PC-3 (cell line): ENCODE results near the gene PROSER2. TPM values are rescaled to one million over a fixed set of nuclear protein-coding genes. Genes with fewer than 3 reads are reported as not detected.

Experiments used
- ATAC-seq: fragments of 200-7000 bp; cut with Tn5 transposase; 2 replicates; pipeline ENCODE4 v1.9.1; 2020; ENCODE audit warnings: mild to moderate bottlenecking, moderate library complexity
- BruUV-seq: library from RNA; stranded (reverse); fragments of 400-500 nt; replicated peaks from 2 replicates; lab custom pipeline; 2021; lab: Mats Ljungman, UMichigan
- CTCF ChIA-PET: fragments of 300-600 bp; sonication (Branson Sonifier 250); formaldehyde crosslinking; loops from one replicate; lab custom pipeline; 2022; ENCODE audit warnings: antibody characterized with exemption; lab: Charles Lee
- POLR2A ChIA-PET: fragments of 300-600 bp; sonication (Branson Sonifier 250); formaldehyde crosslinking; loops from one replicate; lab custom pipeline; 2022; ENCODE audit warnings: antibody characterized with exemption; ENCODE audit not compliant: unreplicated experiment; lab: Charles Lee
- DNase-seq: peaks from one replicate; pipeline ENCODE4 v3.0.0-alpha.2; 2015
- H2AFZ ChIP-seq: fragments of 300-600 bp; sonication (generic); 2 replicates; pipeline ENCODE4 v1.6.0; 2016; ENCODE audit warnings: antibody characterized with exemption, low read length
- H3F3A ChIP-seq: fragments of 300-600 bp; sonication (generic); one replicate; pipeline ENCODE4 v1.6.0; 2017; ENCODE audit warnings: antibody characterized with exemption, low read length, control low read depth, mild to moderate bottlenecking; ENCODE audit not compliant: unreplicated experiment
- H3K27ac ChIP-seq: fragments of 300-600 bp; sonication (generic); 2 replicates; pipeline ENCODE4 v1.5.1; 2016; ENCODE audit warnings: mild to moderate bottlenecking, low read length
- H3K27me3 ChIP-seq: fragments of 300-600 bp; sonication (generic); 2 replicates; pipeline ENCODE4 v1.6.1; 2016; ENCODE audit warnings: low read length, mixed read lengths
- H3K36me3 ChIP-seq: fragments of 300-600 bp; sonication (generic); 2 replicates; pipeline ENCODE4 v1.6.1; 2016; ENCODE audit warnings: low read depth, mixed run types, low read length, mixed read lengths
- H3K4me1 ChIP-seq: fragments of 300-600 bp; sonication (generic); 2 replicates; pipeline ENCODE4 v1.5.1; 2016; ENCODE audit warnings: low read length; ENCODE audit not compliant: insufficient read depth
- H3K4me2 ChIP-seq: fragments of 300-600 bp; sonication (generic); 2 replicates; pipeline ENCODE4 v1.6.0; 2016; ENCODE audit warnings: low read length
- H3K4me3 ChIP-seq: fragments of 300-600 bp; sonication (generic); 2 replicates; pipeline ENCODE4 v1.5.1; 2016; ENCODE audit warnings: mild to moderate bottlenecking, low read length, mixed read lengths
- H3K79me2 ChIP-seq: fragments of 300-600 bp; sonication (generic); 2 replicates; pipeline ENCODE4 v1.6.1; 2017; ENCODE audit warnings: low read length, mixed read lengths
- H3K9ac ChIP-seq: fragments of 300-600 bp; sonication (generic); 2 replicates; pipeline ENCODE4 v1.6.0; 2016; ENCODE audit warnings: mild to moderate bottlenecking, low read length
- H3K9me2 ChIP-seq: fragments of 300-600 bp; sonication (generic); replicated peaks from 2 replicates; pipeline ENCODE4 v1.6.1; 2016; ENCODE audit warnings: mixed run types, low read length, mixed read lengths
- H3K9me3 ChIP-seq: fragments of 300-600 bp; sonication (generic); 2 replicates; pipeline ENCODE4 v1.6.1; 2016; ENCODE audit warnings: low read length, mixed read lengths
- H4K20me1 ChIP-seq: fragments of 300-600 bp; sonication (generic); 2 replicates; pipeline ENCODE4 v1.6.1; 2016; ENCODE audit warnings: low read length, mixed read lengths
- CTCF ChIP-seq: fragments of 300-600 bp; sonication (generic); conservative IDR thresholded peaks from 2 replicates; pipeline ENCODE4 v1.5.1; 2017; ENCODE audit warnings: antibody characterized with exemption, low read depth, mild to moderate bottlenecking, low read length
- EZH2 ChIP-seq: fragments of 300-600 bp; sonication (generic); IDR thresholded peaks from one replicate; pipeline ENCODE4 v1.6.1; 2017; ENCODE audit warnings: antibody characterized with exemption, mild to moderate bottlenecking, low read length; ENCODE audit not compliant: unreplicated experiment
- EZH2phosphoT487 ChIP-seq: fragments of 300-600 bp; sonication (generic); IDR thresholded peaks from 2 replicates; pipeline ENCODE4 v1.6.1; 2018; ENCODE audit warnings: mild to moderate bottlenecking, antibody characterized with exemption, low read length, borderline replicate concordance
- intact Hi-C: fragments of 100-400 bp; cut with micrococcal nuclease; formaldehyde crosslinking; loops from 2 replicates; pipeline ENCODE4 v1.9.0; 2023
- total RNA-seq: library from RNA; depleted of rRNA; stranded (reverse); fragments of >200 nt; gene quantifications from 2 replicates; pipeline ENCODE4 v1.2.3, GENCODE V29; 2014

Gene PROSER2
- total RNA-seq, 1 experiment from 2014 or later: 52.5 TPM

DNA sequence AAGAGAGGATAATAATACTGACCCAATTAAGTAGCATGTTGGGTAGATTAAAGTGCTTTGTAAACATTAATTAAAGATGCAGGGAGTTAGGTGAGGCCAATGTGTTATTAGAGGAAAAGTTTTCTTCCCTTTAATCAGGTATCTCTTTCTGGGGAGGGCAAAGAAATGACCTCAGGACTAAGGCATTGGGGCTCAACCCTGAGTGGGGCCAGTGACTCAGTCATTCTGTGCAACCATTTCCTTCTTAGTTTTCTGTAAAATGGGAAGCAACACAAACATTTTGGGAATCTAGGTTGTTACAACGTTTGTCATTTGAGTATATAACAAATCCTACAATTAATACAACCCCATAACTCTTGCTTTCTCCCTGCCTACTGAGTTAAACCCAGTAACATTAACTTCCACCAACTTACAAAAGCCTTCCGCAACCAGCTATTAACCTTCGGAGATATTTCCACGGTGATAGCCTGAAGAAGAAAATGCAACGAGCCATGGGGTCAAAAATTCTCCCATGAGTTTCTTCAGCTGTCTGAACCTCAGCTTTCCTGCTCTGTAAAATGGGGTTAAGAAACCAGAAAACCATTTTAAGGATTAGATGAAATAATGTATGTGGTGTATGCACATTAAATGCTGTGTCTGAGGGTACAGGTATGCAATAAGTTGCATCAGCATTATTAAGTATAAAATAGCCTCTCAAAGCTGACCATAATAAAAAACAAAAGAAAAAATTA, 965 bp upstream of the PROSER2 start:
- Histone ChIP-seq H3K27ac (no peak overlapping the region), H3K79me2 (peaks cover 40% of the 10 kb centered on the region), H3K27me3 (no peaks in the 10 kb centered on the region), H4K20me1 (peaks cover 9% of the 10 kb centered on the region; the same call in 1 of the 2 replicates), H3F3A (no peaks in the 10 kb centered on the region), H2AFZ (no peak overlapping the region), H3K4me2 (peak overlapping the region; percentile 26; the same call in 1 of the 2 replicates), H3K9me3 (no peaks in the 10 kb centered on the region), H3K4me1 (peaks cover 16% of the 10 kb centered on the region), H3K9me2 (no peaks in the 10 kb centered on the region), H3K36me3 (no peaks in the 10 kb centered on the region), H3K4me3 (no peak overlapping the region), H3K9ac (no peak overlapping the region)
- TF ChIP-seq EZH2phosphoT487: no peak
- TF ChIP-seq CTCF: no peak
- no peak for TF ChIP-seq EZH2
- ATAC-seq: no peak
- no TSS peak for BruUV-seq
- no peak for DNase-seq
- CTCF ChIA-PET: interaction anchor here (1.2 kb wide), 1 partner anchor 39 kb away, joined by 3 read pairs; no protein-coding TSS in a partner anchor
- POLR2A ChIA-PET: no interaction called here
- intact Hi-C loops: no loop called here

- no peaks in the 10 kb centered on the region for H3K36me3 ChIP-seq
- intact Hi-C loops: no loop called here
- peak overlapping the region; percentile 85 for H3K9ac ChIP-seq
- DNase-seq: no peak
- H3K27me3 ChIP-seq: no peaks in the 10 kb centered on the region
- H3F3A ChIP-seq: no peaks in the 10 kb centered on the region
- TF ChIP-seq EZH2: no peak
- peaks cover 46% of the 10 kb centered on the region for H3K79me2 ChIP-seq
- no peaks in the 10 kb centered on the region for H3K9me3 ChIP-seq
- no TSS peak for BruUV-seq
- H2AFZ ChIP-seq: peak overlapping the region; percentile 77
- peak overlapping the region; percentile 91 for H3K4me3 ChIP-seq
- H3K9me2 ChIP-seq: no peaks in the 10 kb centered on the region
- POLR2A ChIA-PET: no interaction called here
- no peak overlapping the region for H3K27ac ChIP-seq
- no peak for ATAC-seq
- H4K20me1 ChIP-seq: peaks cover 12% of the 10 kb centered on the region; the same call in 1 of the 2 replicates
- peaks cover 21% of the 10 kb centered on the region for H3K4me1 ChIP-seq
- H3K4me2 ChIP-seq: peak overlapping the region; percentile 93
- CTCF ChIA-PET: interaction anchor here (1.2 kb wide), 1 partner anchor 40 kb away, joined by 3 read pairs; no protein-coding TSS in a partner anchor
Measured at GRCh38 chr10:11822809-11823121, 391 bp upstream of the PROSER2 start.

- no peaks in the 10 kb centered on the region for H3K9me3 ChIP-seq
- H3K9me2 ChIP-seq: no peaks in the 10 kb centered on the region
- no peak for DNase-seq
- H3K4me3 ChIP-seq: peak overlapping the region; percentile 91
- H3K4me2 ChIP-seq: peak overlapping the region; percentile 93
- no peaks in the 10 kb centered on the region for H3K27me3 ChIP-seq
- no peak for TF ChIP-seq EZH2
- no peak for TF ChIP-seq CTCF
- TF ChIP-seq EZH2phosphoT487: no peak
- H3K79me2 ChIP-seq: peaks cover 58% of the 10 kb centered on the region
- BruUV-seq: no TSS peak
- H3K9ac ChIP-seq: peak overlapping the region; percentile 85
- intact Hi-C loops: no loop called here
- H3K4me1 ChIP-seq: peaks cover 24% of the 10 kb centered on the region
- ChIA-PET CTCF (no interaction called here), POLR2A (no interaction called here)
- no peaks in the 10 kb centered on the region for H3K36me3 ChIP-seq
- H2AFZ ChIP-seq: no peak overlapping the region
- H3K27ac ChIP-seq: peak overlapping the region; percentile 62
- H4K20me1 ChIP-seq: peaks cover 12% of the 10 kb centered on the region; the same call in 1 of the 2 replicates
- no peak for ATAC-seq
- H3F3A ChIP-seq: no peaks in the 10 kb centered on the region
Measured at GRCh38 chr10:11823989-11824346, 812 bp downstream of the PROSER2 start.
